HG03159 (cell line): ENCODE measurements around the gene XRN1.
"Not testable (repeated sequence)": the region's sequence is repeated elsewhere in the genome, so short reads cannot be mapped to it uniquely, and the experiment has no call there.

Experiments used
- ATAC-seq: cut with Tn5 transposase; IDR thresholded peaks from one replicate; pipeline ENCODE4 v1.9.1; 2021; ENCODE audit warnings: mild to moderate bottlenecking, moderate library complexity; ENCODE audit not compliant: unreplicated experiment

XRN1 gene

DNA sequence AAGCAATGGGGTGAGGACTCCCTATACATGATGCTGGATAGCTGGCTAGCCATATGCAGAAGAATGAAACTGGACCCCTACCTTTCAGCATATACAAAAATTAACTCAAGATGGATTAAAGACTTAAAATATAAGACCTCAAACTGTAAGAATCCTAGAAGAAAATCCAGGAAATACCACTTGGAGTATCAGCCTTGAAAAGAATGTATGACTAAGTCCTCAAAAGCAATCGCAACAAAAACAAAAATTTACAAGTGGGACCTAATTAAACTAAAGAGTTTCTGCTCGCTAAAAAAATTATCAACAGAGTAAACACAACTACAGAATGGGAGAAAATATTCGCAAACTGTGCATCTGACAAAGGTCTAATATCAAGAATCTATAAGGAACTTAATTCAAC is 94.3 kb downstream of the XRN1 start:
- ATAC-seq = no peak

DNA sequence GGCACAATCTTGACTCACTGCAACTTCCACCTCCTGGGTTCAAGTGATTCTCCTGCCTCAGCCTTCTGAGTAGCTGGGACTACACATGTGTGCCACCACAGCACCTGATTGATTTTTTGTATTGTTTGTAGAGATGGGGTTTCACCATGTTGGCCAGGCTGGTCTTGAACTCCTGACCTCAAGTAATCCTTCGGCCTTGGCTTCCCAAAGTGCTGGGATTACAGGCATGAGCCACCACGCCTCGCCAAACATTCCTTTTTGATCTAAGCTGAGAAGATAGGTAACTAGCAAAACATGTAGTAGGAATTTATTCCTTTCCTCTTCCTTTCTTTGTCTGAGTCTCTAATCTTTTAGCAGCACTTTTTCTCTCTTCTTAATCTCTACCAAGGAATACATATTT is 95.1 kb downstream of the XRN1 start:
- not testable (repeated sequence) for ATAC-seq

DNA sequence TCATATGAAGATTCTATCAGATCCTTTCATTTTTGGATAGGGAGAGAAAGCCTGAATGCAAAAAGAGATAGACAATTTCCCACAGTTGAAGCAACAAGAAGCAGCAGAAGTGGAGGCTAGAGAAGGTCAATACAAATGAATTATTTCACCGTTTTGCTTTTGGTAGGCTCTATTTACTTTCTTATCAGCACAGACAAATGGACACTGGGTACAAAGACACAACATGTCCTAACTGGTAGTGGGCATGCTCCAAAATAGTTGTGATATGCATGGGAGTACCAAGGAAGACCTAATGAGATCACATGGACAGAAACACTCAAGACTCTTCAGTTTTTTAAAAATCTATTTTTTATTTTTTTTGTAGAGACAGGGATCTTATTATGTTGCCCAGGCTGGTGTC is 99.4 kb downstream of the XRN1 start:
- ATAC-seq = no peak

DNA sequence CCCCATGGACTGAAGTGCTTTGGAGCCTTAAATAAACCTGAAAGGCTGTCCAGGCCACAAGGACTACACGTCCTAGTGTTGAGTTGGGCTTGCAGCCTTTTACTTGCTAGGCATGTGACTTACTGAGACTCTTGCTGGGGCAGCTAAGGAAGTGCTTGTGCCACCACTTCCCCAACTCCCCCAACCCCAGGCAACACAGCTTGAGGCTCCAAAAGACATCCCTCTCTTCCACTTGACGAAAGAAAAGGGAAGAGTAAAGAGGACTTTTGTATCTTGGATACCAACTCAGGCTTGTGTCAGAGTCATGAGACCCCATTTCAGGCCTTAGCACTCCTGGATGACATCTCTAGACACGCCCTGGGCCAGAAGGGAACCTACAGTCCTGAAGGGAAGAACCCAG is 109.8 kb downstream of the XRN1 start:
- no peak for ATAC-seq

DNA sequence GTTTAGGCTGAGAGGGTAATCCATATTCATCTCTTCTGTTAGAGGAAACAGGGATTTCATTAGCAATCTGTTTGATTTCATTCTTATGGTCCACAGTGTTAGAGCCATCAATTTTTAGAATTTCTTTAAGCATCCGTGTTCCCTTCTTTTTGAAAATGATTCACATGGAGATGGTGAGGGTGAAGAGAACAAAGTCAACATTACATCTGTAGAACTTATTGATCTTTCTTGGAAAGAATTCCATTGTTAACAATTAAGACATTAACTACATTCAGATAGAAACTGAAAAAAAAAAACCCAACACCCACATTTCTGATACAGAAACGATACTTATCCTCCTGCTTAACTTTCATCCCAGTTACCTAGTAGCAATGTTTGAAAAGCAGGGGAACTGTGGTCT is 115.4 kb downstream of the XRN1 start:
- no peak for ATAC-seq

DNA sequence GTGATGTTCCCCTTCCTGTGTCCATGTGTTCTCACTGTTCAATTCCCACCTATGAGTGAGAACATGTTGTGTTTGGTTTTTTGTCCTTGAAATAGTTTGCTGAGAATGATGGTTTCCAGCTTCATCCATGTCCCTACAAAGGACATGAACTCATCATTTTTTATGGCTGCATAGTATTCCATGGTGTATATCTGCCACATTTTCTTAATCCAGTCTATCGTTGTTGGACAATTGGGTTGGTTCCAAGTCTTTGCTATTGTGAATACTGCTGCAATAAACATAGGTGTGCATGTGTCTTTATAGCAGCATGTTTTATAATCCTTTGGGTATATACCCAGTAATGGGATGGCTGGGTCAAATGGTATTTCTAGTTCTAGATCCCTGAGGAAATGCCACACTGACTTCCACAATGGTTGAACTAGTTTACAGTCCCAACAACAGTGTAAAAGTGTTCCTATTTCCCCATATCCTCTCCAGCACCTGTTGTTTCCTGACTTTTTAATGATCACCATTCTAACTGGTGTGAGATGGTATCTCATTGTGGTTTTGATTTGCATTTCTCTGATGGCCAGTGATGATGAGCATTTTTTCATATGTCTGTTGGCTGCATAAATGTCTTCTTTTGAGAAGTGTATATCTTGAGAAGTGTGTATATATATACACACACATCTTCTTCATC is 123.4 kb downstream of the XRN1 start:
- not testable (repeated sequence) for ATAC-seq

DNA sequence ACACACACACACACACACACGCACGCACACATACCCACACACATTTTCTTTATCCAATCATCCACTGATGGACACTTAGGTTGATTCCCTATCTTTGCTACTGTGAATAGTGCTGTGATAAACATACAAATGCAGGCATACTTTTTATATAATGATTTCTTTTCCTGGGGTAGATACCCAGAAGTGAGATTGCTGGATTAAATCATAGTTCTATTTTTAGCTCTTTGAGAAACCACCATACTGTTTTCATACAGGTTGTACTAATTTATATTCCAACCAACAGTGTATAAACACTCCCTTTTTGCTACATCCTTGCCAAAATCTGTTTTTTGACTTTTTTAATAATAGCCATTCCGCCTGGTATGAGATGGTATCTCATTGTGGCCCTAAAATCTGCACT is 127.9 kb downstream of the XRN1 start:
- no peak for ATAC-seq

DNA sequence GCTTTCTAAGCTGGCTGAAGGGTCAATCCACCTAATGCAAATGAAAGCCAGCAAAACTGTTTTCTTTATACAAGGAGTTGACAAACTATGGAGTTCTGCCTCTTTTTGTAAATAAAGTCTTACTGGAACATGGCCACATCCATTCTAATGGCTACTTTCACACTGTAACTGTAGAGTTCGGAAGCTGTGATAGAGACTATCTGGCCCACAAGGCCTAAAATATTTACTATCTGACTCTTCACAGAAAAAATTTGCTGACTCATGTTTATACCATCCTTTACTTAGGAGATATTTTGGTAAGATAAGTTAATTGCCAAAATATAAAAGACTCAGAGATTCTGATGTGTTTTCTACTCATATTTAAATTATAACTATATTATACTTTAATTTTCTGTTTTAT is 128.7 kb downstream of the XRN1 start:
- ATAC-seq = no peak

DNA sequence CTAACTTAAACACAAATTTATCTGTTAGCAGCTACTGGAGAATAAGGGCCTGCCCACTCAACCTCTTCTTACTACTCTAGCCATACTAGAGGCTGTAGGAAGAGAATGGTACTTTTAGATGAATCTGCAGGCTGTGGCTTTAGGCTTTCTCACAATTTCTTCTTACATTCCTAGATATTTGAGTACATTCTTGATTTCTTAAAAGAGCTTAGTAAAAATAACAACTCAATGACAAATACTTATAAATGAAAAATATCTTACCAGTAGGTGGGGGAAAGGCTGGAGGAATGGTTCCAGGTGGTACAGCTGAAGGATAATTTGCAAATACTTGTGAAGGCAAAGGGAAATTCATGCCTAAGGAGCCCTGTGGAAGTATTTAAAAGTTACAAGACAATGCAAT is 129.5 kb downstream of the XRN1 start:
- no peak for ATAC-seq

DNA sequence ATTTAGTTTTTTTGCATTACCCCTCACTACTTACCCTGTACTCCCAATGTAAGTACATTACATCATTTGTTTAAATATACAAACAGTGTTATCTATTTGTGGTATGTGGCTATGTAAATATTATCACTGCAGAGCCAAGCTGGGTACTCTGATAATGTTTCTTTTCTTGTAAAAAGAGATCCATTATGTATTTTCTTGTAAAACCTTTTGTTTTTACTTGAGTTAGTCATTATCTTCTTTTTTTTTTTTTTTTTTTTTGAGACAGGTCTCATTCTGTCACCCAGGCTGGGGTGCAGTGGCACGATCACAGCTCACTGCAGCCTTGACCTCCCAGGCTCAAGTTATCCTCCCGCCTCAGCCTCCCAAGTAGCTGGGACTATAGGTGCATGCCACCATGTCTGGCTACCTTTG is 131.9 kb downstream of the XRN1 start:
- not testable (repeated sequence) for ATAC-seq

DNA sequence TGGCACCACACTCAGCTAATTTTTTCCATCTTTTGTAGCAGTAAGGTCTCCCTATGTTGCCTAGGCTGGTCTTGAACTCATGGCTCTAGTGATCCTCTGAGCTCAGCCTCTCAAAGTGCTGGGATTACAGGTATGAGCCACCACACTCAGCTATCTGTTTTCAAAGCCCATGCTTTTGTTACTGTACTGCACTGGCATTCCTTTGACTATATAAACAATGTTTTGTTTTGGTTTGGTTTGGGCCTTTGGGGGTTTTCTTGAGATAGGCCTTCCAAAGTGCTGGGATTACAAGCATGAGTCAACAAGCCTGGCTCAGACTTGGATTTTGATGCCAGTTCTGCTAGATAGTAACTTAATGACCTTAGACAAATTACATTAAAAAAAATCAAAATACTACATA is 132.8 kb downstream of the XRN1 start:
- ATAC-seq = no peak

DNA sequence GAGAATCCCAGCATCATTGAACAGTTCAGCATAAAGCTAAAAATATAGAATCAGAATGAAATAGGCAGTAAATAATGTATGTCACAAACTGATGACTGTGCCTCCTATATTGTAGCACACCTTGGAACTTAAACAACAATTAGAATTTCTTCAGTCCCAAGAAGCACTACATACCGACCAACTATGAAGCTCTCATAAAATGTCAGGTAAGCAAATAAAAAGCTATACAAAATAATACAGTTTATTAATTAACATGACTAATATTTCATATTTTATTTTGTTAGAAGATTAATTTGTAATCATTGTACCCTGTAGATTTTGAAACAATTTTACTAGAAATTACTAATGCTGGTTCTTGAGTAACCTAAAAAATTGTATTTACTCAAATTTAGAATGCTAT is 137.4 kb downstream of the XRN1 start:
- no peak for ATAC-seq

DNA sequence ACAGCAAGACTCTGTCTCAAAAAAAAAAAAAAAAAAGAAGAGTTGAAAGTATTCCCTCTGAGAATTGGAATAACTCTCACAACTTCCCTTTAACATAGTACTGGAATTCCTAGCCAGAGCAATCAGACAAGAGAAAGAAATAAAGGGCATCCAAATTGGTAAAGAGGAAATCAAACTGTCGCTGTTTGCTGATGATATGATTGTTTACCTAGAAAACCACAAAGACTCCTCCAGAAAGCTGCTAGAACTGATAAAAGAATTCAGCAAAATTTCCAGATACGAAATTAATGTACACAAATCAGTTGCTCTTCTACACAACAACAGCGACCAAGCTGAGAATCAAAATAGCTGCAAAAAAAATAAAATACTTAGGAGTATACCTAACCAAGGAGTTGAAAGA is 145.0 kb downstream of the XRN1 start:
- ATAC-seq = not testable (repeated sequence)

DNA sequence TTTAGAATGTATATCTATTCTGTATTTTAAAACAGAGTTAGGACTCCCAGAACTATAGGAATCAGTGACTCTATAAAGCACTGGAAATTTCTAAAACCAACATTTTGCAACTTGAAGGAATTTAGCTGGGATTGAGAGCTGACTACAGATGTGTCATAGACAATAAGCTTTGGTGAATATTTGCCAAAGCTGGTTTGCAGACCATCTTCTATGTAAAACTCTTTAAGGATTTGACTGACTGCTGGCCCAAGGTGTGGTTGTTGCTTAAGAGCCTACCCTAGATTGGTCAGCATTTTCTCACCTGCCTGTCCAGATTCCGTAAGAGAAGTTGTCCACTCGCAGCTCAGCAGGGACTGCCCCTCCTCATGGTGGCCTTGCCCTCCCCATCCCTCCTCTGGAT is 149.2 kb downstream of the XRN1 start:
- no peak for ATAC-seq

DNA sequence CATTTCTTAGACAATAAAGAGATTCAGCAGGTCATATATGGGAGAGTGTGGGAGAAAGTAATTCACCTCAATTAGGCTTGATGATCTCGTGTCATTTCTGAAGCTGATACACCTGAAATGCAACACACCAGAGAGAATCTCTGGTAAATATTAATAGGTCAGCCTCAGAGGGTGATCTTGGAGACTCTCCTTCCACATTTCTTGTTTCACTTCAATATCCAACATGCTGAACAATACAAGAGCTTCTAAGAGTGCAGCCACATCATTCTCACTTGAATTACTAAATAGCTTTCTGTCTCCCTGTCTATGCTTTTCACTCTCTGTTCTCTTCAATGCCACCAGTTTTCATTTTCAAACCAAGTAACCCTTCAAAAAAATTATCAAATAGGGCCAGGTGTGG is 151.3 kb downstream of the XRN1 start:
- no peak for ATAC-seq

DNA sequence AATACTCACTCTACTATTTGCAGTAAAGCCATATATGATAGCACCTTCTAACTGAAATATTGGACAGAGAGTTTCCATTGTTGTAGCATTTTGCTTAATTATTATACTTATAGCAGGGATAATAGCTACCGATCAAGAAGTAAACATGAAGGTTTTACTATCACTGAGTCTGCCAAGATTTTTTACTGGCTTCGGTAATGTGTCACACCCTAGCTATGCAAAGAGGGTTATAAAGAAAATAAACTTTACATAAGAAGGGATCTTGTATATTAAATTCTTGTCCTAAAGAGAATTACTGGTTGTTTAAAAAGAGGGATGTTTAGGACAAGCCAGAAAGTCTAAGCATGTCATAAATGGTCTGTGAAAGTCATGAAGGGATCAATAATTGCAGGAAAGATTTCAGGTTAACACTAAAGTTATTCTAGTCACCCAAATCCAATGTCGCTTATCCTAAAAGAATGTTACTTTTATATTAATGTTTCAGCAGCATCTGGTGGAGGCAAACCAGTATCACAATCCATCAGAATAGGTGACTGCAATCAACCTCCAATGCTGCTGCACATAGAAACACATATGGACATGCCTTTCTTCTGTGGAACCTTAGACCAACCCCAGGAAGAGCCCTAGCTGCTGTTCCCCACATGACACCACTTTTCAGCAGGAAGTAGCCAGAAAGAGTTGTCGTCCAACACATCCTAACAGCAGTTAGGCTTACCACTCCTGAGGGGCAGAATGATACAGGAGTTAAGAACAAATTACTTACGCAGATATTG is 159.8 kb downstream of the XRN1 start:
- no peak for ATAC-seq

DNA sequence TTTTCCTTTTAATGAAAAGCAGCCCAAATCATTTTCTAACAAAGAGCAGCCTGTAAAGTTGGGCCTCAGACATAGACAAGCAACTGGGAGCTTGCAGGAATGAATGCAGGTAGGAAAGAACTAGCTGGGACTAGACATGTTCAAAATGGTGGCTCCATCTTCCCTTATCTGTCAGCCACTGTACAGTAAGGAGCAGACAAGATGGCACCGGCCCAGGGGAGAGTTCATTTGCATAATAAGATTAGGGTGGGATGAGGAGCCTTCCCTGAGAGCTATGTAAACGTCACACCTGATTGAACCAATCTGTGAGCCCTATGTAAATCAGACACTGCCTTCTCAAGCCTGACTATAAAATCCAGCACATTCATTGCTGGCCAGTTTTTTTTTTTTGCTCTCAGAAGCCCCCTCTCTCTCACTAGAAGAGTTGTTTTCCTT is 162.7 kb downstream of the XRN1 start:
- ATAC-seq = no peak

DNA sequence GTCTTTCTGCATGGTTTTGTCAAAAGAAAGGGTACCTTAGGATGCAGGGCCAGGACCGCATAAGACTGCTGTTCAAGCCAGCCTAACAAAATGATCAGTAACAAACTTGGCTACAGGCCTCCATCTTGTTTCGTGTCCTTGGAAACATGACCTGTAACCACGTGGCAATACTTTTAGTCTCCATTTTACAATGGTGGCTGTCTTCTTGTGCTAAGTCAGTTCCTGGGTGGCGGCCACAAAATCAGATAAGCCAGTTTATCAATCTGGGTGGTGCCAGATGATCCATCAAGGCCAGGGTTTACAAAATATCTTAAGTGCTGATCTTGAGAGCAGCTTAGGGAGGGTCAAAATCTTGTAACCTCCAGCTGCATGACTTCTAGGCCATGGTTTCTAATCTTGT is 165.3 kb downstream of the XRN1 start:
- ATAC-seq = no peak

DNA sequence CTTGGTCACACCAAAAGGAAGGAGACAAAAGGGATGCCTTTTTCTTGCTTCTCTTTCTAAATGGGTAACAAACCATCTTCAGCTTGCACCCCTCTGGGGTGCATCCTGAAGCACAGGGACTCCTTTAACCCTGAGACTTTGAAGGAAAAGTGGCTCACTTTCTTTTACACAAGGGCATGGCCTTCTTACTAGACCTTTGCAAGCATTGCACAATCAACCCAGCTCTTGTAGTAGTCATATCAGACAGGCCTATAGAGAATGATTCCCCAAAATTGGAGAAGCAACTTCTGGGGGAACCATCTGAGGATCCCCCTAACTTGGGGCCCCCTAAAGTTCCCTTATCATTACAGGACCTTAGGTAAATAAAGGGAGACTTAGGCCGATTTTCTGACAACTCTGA is 166.4 kb downstream of the XRN1 start:
- ATAC-seq = no peak

DNA sequence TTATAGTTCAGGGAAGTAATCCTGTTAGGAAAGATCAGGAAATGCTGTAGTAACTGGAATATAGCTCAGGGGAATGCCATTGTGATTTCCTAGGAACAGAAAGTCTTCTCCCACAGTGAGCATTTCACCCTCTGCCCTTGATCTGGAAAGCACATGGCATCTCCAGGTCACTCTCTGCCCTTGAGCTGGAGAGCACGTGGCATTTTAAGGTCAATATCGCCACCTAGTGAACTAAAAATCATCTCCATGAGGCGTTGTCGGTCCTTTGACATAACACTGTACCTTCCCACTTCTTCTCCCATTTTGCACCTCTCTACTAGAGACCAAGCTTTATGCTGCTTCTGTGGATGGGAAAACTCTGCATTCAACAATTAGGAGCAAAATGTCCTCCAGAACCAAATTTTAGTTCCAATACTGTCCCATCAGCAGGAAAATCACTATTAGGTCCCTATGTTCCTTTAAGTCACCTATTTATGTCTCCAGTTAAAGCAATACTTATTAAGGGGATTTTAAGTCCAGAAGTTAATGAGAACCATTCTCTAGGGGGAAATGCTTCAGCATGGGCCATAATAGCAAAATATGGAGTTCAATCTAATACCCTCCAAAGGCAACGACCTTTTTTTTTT is 167.8 kb downstream of the XRN1 start:
- peak; percentile 91 for ATAC-seq

DNA sequence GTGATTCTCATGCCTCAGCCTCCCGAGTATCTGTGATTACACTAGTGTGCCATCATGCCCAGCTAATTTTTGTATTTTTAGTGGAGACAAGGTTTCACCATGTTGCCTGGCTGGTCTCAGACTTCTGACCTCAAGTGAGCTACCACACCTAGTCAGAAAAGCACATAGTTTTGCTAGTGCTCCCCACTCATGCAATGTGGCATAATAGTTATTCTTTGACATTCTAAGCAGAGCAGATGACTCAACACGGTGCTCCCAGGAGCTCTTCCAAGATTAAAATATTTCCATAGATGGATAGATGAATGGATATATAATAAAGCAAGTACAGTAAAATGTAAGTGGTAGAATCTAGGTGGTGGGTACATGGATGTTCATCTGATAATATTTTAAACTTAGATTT is 169.4 kb downstream of the XRN1 start:
- ATAC-seq = no peak

DNA sequence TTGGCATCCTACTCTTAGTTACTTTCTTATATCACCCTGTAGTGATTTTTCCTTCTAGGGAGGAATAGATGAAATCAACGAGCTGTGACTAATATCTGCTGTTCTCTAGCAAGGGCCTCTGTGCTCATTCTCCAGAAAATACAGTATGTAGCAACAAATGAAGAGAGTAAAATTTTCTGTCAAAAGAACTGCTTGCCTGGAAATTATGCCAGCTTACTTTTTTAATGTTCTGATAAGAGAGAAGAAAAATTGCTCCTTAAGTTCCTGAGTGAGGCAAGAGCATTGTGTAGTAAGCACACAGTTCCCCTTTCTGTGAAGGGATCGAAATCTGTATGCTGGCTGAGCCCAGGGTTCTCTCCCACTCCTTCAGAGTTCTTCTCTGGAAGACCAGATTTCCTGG is 171.1 kb downstream of the XRN1 start:
- ATAC-seq = no peak
